ENCODE results near the gene TRIP6. TPM values are rescaled to one million over a fixed set of nuclear protein-coding genes. Genes with fewer than 3 reads are reported as not detected.

Gene TRIP6
- total RNA-seq, 2 experiments from 2014 or later, result 19.8 to 21.0 TPM

DNA sequence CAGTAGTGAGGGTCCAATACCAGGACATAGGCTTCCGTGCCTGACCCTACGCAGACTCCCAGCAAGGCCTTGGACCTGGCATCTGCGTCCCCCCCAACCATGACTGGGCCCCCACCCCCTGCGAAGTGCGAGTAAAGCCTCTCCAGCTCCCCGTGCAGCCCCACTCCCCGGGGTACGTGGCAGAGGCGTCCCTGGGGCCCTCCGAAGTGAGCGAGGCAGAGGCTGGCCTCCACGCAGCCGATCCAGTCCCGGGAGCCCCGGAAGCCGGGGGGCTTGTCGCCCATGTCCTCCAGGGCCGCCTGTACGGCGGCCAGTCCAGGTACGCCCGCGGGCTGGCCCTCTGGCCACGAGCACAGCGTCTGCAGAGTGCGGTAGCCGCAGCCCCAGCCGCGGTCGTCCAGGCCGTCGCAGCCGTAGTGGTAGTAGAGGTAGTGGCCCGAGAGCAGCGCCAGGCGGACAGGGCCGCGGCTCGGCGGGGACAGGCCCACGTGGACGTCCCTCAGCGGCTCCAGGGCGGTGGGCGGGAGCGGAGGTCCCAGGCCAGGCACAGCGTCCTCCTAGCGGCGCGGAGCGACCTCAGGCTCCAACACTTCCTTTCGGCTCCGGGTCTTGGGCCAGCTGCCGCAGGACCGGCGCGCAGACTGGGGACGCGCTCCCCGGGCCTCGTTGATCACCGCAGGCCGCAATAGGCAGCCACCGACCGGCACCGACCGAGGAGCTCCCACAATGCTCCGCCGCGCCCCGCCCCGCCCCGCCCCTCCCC, 22.0 kb downstream of the TRIP6 start, which contains the start of gene UFSP1:
UFSP1 (minus strand) TSS at position 728 of the 763 bp plus-strand sequence; CDS start at position 284, 444 bp downstream.
- Mint-ChIP-seq H3K4me1 (ENCODE audit: low read depth) (peaks cover 45% of the 10 kb centered on the region), H3K9me3 (no peaks in the 10 kb centered on the region), H3K36me3 (ENCODE audit: low read depth) (peaks cover 42% of the 10 kb centered on the region), H3K27me3 (ENCODE audit: low read depth) (peaks cover 17% of the 10 kb centered on the region), H3K27ac (peak within 1 kb of the TSS; percentile 87), H3K4me3 (peak within 1 kb of the TSS; percentile 85)
- CTCF ChIA-PET, result interaction anchor here (0.6 to 2.3 kb wide), 16 partner anchors 11 to 393 kb away, joined by 3 to 9 read pairs (median 3); partner anchors contain the start of genes POP7, SLC12A9, SRRT and TRIM56
- DNase-seq, result no peak
- intact Hi-C loops (cut with micrococcal nuclease), result loop anchor here (1.0 to 5.0 kb wide), 3 partner anchors 14 to 277 kb away; partner anchors contain the start of genes MOSPD3 and SRRT

DNA sequence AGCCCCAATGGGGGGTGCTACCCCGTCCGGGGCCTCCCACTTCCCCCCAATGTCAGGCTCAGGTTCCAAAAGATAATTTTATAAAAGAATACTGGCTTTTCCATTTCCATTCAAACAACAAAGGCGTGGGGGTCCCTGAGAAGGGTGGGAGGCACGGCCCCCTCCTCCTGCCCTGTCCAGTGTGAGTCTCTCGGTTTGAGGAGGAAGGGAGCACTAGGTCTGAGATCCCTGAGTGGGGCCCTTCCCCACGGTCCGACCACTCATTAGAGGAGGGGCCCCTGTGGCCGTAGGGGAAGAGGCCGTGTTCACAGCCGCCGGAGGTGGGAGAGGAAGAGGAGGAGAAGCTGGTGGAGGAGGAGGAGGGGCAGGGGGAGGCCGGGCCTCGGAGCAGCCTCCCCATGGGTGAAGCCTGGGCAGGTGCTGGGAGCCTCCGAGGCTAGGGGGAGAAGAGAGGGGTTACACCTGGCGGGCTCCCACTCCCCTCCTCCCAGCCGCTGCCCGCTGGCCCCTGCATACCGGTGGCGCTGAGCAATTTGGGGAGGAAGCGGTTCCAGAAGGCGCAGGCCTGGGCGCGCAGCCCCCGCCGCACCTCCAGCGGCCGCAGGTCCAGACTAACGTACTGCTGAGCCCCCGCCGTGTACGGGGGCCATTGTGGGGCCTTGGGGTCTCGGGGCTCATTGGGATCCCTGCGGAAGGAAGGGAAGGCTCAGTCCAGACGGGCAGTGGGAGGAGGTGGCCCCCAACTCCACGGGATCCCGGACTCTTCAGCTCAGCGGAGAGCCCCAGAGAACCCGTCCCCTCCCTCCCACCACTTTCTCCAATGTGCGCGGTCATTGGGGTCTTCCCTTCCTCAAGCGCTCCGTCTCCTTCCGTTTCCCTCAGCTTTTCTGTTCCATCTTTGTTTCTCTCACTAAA, 23.7 kb downstream of the TRIP6 start:
- H3K27me3 Mint-ChIP-seq (ENCODE audit: low read depth), result peaks cover 19% of the 10 kb centered on the region
- CTCF ChIA-PET, result interaction anchor here (0.7 to 1.4 kb wide), 4 partner anchors 14 to 313 kb away, joined by 3 to 4 read pairs (median 4); partner anchors contain the start of gene TRIM56
- intact Hi-C loops (cut with micrococcal nuclease), result loop anchor here (10.0 kb wide), 2 partner anchors 274 to 354 kb away; partner anchors contain the start of genes FIS1 and VGF
- no peaks in the 10 kb centered on the region for H3K9me3 Mint-ChIP-seq
- H3K4me1 Mint-ChIP-seq (ENCODE audit: low read depth), result peaks cover 37% of the 10 kb centered on the region
- H3K36me3 Mint-ChIP-seq (ENCODE audit: low read depth), result peaks cover 27% of the 10 kb centered on the region
- H3K27ac Mint-ChIP-seq, result no peak overlapping the region
- no peak for DNase-seq
- H3K4me3 Mint-ChIP-seq, result peak overlapping the region; percentile 85

DNA sequence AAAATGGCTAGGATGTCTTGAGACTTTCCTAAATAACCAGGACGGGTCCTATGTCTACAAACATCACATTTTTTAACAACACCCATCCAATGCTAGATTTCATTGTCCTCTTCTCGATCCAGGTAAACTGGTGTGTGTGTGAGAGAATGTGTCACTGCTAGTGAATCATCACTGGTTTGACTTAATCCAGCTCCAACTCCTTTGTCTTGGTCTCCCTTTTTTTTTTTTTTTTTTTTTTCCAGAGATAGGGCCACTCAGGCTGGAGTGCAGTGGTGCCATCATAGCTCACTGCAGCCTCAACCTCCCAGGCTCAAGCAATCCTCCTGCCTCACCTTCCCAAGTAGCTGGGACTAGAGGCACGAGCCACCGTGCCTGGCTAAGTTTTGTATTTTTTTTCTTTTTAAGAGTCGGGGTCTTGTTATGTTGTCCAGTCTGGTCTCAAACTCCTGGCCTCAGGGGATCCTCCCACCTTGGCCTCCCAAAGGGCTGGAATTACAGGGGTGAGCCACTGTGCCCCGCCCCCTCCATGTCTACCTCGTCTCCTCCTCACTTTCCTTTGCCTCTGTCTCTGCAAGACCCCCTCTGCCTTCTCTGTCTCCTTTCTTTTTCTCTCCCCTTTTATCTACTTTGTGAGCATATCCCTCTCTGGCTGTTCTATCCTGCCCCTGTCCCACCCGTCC, 24.5 kb downstream of the TRIP6 start:
- CTCF ChIA-PET, result no interaction called here
- Mint-ChIP-seq H3K27ac (no peak overlapping the region), H3K4me3 (peak overlapping the region; percentile 85), H3K9me3 (no peaks in the 10 kb centered on the region), H3K36me3 (ENCODE audit: low read depth) (peaks cover 19% of the 10 kb centered on the region), H3K27me3 (ENCODE audit: low read depth) (peaks cover 24% of the 10 kb centered on the region), H3K4me1 (ENCODE audit: low read depth) (peaks cover 37% of the 10 kb centered on the region)
- DNase-seq, result no peak
- intact Hi-C loops (cut with micrococcal nuclease), result loop anchor here (10.0 kb wide), 2 partner anchors 273 to 353 kb away; partner anchors contain the start of genes FIS1 and VGF

DNA sequence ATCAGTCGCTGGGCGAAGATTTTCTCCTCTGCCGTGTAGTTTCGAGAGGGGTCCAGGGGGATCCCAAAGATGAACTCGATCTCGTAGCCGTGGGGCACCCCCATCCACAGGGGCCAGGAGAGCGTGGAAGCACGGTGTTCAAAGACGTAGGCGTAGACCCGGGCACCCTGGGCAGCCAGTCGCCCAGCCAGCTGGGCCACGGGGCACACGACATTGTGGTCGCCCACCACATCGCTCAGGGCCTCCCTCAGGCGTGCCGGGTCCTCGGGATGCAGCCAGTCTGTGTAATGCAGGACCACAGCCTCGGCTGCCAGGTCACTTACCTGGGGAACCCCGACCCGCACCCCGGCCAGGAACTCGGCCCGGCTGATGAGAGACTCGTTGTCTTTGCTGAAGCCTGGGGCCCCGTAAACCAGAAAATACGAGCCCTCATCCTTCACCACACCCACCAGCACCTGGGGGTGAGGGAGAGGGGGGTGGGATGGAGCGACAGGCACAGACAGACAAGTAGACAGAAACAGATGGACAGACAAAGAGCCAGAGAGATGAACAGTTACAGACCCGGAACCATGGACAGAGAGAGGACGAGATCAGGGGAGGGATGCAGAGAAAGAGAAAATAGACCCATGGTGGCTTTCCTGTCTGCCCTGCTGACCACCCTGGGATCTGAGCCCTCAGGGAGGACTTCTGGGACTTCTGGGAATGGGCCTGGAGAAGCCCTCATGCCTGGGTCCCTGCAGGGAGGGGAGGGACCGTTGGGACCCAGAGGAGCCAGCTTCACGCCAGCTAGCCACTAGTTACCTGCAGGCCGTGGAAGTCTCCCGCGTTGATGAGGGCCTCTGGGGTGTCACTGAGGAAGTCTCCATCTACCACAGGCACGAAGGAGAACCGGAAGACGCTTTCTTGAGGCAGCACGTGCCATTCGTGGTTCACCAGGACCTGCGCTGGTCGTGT, 25.5 kb downstream of the TRIP6 start:
- CTCF ChIA-PET, result interaction anchor here (3.7 kb wide), 1 partner anchor 166 kb away, joined by 20 read pairs; no protein-coding TSS in a partner anchor
- H3K4me3 Mint-ChIP-seq, result no peak overlapping the region
- H3K4me1 Mint-ChIP-seq (ENCODE audit: low read depth), result peaks cover 30% of the 10 kb centered on the region
- no peak for DNase-seq
- H3K27me3 Mint-ChIP-seq (ENCODE audit: low read depth), result peaks cover 28% of the 10 kb centered on the region
- peaks cover 11% of the 10 kb centered on the region for H3K36me3 Mint-ChIP-seq (ENCODE audit: low read depth)
- H3K9me3 Mint-ChIP-seq, result no peaks in the 10 kb centered on the region
- H3K27ac Mint-ChIP-seq, result no peak overlapping the region
- intact Hi-C loops (cut with micrococcal nuclease), result loop anchor here (10.0 kb wide), 2 partner anchors 272 to 352 kb away; partner anchors contain the start of genes FIS1 and VGF

DNA sequence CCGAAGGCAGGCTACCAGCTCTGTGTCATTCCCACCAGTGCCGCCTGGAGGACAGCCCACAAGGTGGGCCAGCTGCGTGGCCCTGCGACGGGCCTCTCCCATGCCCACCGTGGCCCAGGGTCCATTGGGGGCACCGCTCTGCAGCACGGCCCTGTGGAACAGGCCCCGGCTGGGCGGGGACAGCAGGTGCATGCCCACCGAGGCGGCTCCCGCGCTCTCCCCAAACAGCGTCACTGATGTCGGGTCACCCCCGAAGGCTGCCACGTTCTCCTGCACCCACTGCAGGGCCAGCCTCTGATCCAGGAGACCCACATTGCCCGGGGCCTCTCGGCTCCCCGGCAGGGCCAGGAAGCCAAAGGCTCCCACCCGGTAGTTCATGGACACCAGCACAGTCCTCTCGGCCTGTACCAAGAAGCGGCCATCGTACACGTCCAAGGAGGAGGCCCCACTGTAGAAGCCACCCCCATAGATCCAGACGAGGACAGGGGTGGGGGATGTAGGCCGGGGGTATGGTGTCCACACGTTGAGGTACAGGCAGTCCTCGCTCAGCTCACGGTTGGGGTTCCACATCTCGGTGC, 26.2 kb downstream of the TRIP6 start:
- Mint-ChIP-seq H3K36me3 (ENCODE audit: low read depth) (peaks cover 3% of the 10 kb centered on the region), H3K4me1 (ENCODE audit: low read depth) (peaks cover 22% of the 10 kb centered on the region), H3K27me3 (ENCODE audit: low read depth) (peaks cover 34% of the 10 kb centered on the region), H3K27ac (no peak overlapping the region), H3K9me3 (no peaks in the 10 kb centered on the region), H3K4me3 (no peak overlapping the region)
- no peak for DNase-seq
- CTCF ChIA-PET, result interaction anchor here (1.7 to 3.7 kb wide), 3 partner anchors 72 to 168 kb away, joined by 6 to 20 read pairs (median 7); no protein-coding TSS in a partner anchor
- intact Hi-C loops (cut with micrococcal nuclease), result loop anchor here (10.0 kb wide), 2 partner anchors 271 to 351 kb away; partner anchors contain the start of genes FIS1 and VGF

DNA sequence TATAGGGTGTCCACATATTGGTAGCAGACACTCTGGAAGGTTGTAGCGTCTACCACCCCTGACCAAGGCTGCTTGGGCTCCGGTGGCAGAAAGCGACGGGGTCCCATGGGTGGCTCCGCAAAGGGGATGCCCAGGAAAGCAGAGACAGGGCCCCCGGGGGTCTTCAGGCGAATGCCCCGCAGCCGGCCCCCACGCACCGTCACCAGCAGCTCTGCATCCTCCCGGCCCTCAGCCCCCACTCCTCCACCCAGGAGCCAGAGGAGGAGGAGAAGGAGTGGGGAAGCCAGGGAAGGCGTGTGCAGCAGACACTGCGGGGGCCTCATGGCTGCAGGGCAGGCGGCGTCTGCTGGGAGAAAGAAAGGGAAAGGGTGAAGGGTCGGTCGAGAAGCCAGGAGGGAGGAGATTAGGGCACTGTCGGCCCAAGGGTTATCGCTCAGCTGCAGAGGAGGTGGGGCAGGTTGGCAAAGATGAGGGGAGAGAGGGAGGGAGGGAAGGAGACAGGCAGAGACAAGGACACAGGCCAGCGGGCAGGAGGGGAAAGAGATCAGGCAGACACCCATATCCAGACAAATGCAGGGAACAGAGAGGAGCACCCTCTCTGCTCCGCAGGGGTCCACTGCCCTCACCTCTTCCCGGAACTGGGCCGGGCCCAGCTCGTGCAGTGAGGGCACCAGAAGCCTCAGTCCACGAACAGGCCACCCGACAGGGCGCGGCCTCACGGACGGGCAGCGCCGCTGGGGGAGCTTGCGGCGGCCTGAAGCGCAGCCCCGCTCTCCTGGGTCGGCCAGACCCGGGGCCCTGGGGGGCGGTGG, 26.9 kb downstream of the TRIP6 start:
- CTCF ChIA-PET, result interaction anchor here (1.7 to 3.7 kb wide), 3 partner anchors 71 to 167 kb away, joined by 6 to 20 read pairs (median 7); no protein-coding TSS in a partner anchor
- Mint-ChIP-seq H3K27ac (no peak overlapping the region), H3K9me3 (no peaks in the 10 kb centered on the region), H3K27me3 (ENCODE audit: low read depth) (peaks cover 34% of the 10 kb centered on the region), H3K4me1 (ENCODE audit: low read depth) (peaks cover 19% of the 10 kb centered on the region), H3K4me3 (peak overlapping the region; percentile 15), H3K36me3 (ENCODE audit: low read depth) (no peaks in the 10 kb centered on the region)
- intact Hi-C loops (cut with micrococcal nuclease), result loop anchor here (1.0 to 10.0 kb wide), 3 partner anchors 183 to 351 kb away; partner anchors contain the start of genes FIS1 and VGF
- DNase-seq, result no peak

DNA sequence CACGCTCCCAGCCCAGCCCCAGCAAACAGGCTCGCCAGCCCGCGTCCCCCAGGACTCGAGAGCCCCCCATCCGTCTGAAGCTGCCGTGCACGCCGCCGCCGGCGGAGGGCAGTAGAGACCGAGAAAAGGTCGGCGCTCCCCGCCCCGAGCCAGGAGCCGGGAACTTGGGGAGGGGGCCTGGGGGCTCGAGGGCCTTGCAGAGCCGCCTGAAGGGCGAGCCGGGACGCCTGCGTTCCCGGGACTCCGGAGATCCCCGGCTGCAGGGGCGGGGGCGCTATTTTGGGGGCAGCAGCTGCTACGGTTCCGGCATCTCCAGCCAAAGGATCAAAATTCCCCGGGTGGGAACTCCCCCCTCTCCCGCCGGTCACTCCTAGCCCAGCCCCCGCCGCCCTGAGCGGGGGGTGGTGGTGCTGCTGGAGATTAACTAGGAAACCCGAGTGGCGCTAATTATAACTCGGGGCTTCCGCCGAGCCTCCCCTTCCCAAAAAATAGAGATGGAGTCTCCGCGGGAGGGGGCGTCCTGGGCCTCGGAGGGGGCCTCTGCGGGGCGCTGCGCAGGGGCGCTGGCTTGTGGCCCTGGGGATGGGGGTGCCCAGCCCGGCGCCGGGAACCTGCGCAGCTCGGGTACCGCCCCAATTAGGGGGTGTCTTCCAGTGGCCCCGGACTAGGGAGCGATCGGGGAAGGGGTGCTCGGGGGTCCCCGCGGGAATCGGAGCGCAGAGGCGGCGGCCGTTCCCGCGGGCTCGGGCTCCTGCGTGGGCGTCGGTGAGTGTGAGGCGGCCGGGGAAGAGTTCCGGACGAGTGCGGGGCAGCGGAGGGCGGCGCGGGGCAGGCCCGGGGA, 27.9 kb downstream of the TRIP6 start:
- Mint-ChIP-seq H3K9me3 (no peaks in the 10 kb centered on the region), H3K4me1 (ENCODE audit: low read depth) (peaks cover 19% of the 10 kb centered on the region), H3K4me3 (no peak overlapping the region), H3K27me3 (ENCODE audit: low read depth) (peaks cover 36% of the 10 kb centered on the region), H3K36me3 (ENCODE audit: low read depth) (no peaks in the 10 kb centered on the region), H3K27ac (no peak overlapping the region)
- peak; percentile 47 for DNase-seq
- CTCF ChIA-PET, result interaction anchor here (0.6 to 3.7 kb wide), 4 partner anchors 70 to 1530 kb away, joined by 3 to 20 read pairs (median 6); no protein-coding TSS in a partner anchor
- intact Hi-C loops (cut with micrococcal nuclease), result loop anchor here (1.0 to 10.0 kb wide), 5 partner anchors 71 to 350 kb away; partner anchors contain the start of genes FIS1 and VGF

DNA sequence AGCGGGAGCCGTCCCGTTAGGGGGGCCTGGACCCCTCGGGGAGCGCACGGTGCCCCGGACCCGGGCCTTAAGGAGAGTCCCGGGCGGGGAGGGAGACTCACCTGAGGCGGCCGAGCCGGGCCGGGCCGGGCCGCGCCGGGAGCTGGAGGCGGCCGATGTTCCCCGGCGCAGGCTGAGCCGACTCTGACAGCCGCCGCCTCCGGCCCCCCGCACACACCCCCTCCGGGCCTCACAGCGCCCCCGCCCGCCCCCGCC, 28.4 kb downstream of the TRIP6 start, which contains the start of gene ACHE:
ACHE (minus strand) TSS at position 188 of the 255 bp plus-strand sequence. CDS start 1,656 bp downstream, outside the sequence.
- CTCF ChIA-PET, result interaction anchor here (3.7 kb wide), 1 partner anchor 163 kb away, joined by 20 read pairs; no protein-coding TSS in a partner anchor
- Mint-ChIP-seq H3K36me3 (ENCODE audit: low read depth) (no peaks in the 10 kb centered on the region), H3K9me3 (no peaks in the 10 kb centered on the region), H3K27me3 (ENCODE audit: low read depth) (peaks cover 37% of the 10 kb centered on the region), H3K4me1 (ENCODE audit: low read depth) (peaks cover 14% of the 10 kb centered on the region), H3K4me3 (peak within 1 kb of the TSS; percentile 59), H3K27ac (no peak within 1 kb of the TSS)
- intact Hi-C loops (cut with micrococcal nuclease), result loop anchor here (1.0 to 10.0 kb wide), 4 partner anchors 71 to 349 kb away; partner anchors contain the start of genes FIS1 and VGF
- DNase-seq, result no peak
